Peyer's patch (tissue), 4 donors: ENCODE measurements around the gene ARHGEF39.
"Not testable (repeated sequence)": the region's sequence is repeated elsewhere in the genome, so short reads cannot be mapped to it uniquely, and the experiment has no call there.

Source experiments
- CTCF ChIP-seq, 6 experiments: fragments of 450-650 bp in 4 of 6; fragments of 200-600 bp in 2 of 6; sonication (generic) in 1 of 6; IDR thresholded peaks; one replicate each; pipeline ENCODE4 v1.5.1; 2017 to 2019; ENCODE audit warnings: antibody characterized with exemption in 6 of 6, mild to moderate bottlenecking in 3 of 6, moderate library complexity in 1 of 6
- POLR2A ChIP-seq, 2 donors: fragments of 450-650 bp; IDR thresholded peaks; one replicate each; pipeline ENCODE4 v1.5.1; 2017; ENCODE audit warnings: antibody characterized with exemption in 2 of 2, mild to moderate bottlenecking in 2 of 2, moderate library complexity in 2 of 2

- TF ChIP-seq CTCF, POLR2A (IDR thresholded peaks at IDR 0.05): not testable (repeated sequence)
These were observed 23.5 kb downstream of the ARHGEF39 start for GRCh38 chr9:35641478-35641877.
